ENCODE results near the gene AGPS. TPM values are rescaled to one million over a fixed set of nuclear protein-coding genes. Genes with fewer than 3 reads are reported as not detected.
"Not testable (repeated sequence)": the region's sequence is repeated elsewhere in the genome, so short reads cannot be mapped to it uniquely, and the experiment has no call there.

Gene AGPS
- total and polyA plus RNA-seq, 2 of the 13 experiments (the other 11 are each of a cell fraction or from before 2014, with no cell fraction given): 39.4 to 99.0 TPM

GRCh38 chr2:177351121-177351520 lies 41.5 kb upstream of the AGPS start:
- ATAC-seq; H3K9ac ChIP-seq (ENCODE audit: insufficient read depth, low read depth, low read length); H3K79me2 ChIP-seq (ENCODE audit: insufficient read depth, low read length); in situ Hi-C loops (cut with HindIII; ENCODE audit: extremely low pct_ligation_motif_present, low pct_unique_long_range_greater_than_20kb); CTCF ChIA-PET (ENCODE audit: low intra/inter-chr PET ratio, low total read pairs); H3K36me3 ChIP-seq (replicated peaks in 1 of 2; ENCODE audit: control insufficient read depth in 1 of 2, insufficient read depth in 2 of 2, low read length in 2 of 2); DNase-seq (ENCODE audit: low spot score); H4K20me1 ChIP-seq (ENCODE audit: insufficient read depth, low read length); H3K9me3 ChIP-seq (ENCODE audit: low read length); H3K27me3 ChIP-seq (ENCODE audit: control insufficient read depth in 1 of 2, insufficient read depth in 2 of 2, low read length in 2 of 2); FAIRE-seq; intact Hi-C loops (cut with micrococcal nuclease; ENCODE audit: unreplicated experiment); H3K4me2 ChIP-seq (ENCODE audit: low read depth, low read length); BruUV-seq (replicated peaks); H2AFZ ChIP-seq (ENCODE audit: low read length); H3K4me3 ChIP-seq (replicated peaks in 1 of 3; ENCODE audit: insufficient read depth in 1 of 3, low read depth in 2 of 3, low read length in 3 of 3); H3K27ac ChIP-seq (ENCODE audit: extremely low read length, insufficient read depth, low read length): not testable (repeated sequence)
- TF ChIP-seq, protein P1, sequence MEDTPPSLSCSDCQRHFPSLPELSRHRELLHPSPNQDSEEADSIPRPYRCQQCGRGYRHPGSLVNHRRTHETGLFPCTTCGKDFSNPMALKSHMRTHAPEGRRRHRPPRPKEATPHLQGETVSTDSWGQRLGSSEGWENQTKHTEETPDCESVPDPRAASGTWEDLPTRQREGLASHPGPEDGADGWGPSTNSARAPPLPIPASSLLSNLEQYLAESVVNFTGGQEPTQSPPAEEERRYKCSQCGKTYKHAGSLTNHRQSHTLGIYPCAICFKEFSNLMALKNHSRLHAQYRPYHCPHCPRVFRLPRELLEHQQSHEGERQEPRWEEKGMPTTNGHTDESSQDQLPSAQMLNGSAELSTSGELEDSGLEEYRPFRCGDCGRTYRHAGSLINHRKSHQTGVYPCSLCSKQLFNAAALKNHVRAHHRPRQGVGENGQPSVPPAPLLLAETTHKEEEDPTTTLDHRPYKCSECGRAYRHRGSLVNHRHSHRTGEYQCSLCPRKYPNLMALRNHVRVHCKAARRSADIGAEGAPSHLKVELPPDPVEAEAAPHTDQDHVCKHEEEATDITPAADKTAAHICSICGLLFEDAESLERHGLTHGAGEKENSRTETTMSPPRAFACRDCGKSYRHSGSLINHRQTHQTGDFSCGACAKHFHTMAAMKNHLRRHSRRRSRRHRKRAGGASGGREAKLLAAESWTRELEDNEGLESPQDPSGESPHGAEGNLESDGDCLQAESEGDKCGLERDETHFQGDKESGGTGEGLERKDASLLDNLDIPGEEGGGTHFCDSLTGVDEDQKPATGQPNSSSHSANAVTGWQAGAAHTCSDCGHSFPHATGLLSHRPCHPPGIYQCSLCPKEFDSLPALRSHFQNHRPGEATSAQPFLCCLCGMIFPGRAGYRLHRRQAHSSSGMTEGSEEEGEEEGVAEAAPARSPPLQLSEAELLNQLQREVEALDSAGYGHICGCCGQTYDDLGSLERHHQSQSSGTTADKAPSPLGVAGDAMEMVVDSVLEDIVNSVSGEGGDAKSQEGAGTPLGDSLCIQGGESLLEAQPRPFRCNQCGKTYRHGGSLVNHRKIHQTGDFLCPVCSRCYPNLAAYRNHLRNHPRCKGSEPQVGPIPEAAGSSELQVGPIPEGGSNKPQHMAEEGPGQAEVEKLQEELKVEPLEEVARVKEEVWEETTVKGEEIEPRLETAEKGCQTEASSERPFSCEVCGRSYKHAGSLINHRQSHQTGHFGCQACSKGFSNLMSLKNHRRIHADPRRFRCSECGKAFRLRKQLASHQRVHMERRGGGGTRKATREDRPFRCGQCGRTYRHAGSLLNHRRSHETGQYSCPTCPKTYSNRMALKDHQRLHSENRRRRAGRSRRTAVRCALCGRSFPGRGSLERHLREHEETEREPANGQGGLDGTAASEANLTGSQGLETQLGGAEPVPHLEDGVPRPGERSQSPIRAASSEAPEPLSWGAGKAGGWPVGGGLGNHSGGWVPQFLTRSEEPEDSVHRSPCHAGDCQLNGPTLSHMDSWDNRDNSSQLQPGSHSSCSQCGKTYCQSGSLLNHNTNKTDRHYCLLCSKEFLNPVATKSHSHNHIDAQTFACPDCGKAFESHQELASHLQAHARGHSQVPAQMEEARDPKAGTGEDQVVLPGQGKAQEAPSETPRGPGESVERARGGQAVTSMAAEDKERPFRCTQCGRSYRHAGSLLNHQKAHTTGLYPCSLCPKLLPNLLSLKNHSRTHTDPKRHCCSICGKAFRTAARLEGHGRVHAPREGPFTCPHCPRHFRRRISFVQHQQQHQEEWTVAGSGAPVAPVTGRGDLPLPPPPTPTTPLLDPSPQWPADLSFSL (CRISPR knock-in tag; IDR thresholded peaks at IDR 0.05): peak; percentile 48
- peak; percentile 6; the same call in 1 of the 2 replicates for TF ChIP-seq TFAP4 (IDR thresholded peaks at IDR 0.05; ENCODE audit: borderline replicate concordance, low read depth)
- 86% methylated on average over 1 of the region's 1 CpG for WGBS (ENCODE audit: low lambda C conversion rate)
- H3K4me1 ChIP-seq (ENCODE audit: insufficient read depth, low read length): peaks cover 71% of the 10 kb centered on the region
- POLR2A ChIA-PET: interaction anchor here (1.1 kb wide), 1 partner anchor 41 kb away, joined by 5 read pairs; the partner anchor contains the start of gene AGPS
